Measurements from ENCODE around the gene TMEM25. TPM values are rescaled to one million over a fixed set of nuclear protein-coding genes. Genes with fewer than 3 reads are reported as not detected.

Gene TMEM25
- total RNA-seq, 2 donors from 2014 or later, result 6.2 to 9.3 TPM

GRCh38 chr11:118529584-118530175 is 1.3 kb upstream of the TMEM25 start:
- DNase-seq (no peak), ATAC-seq (peak; percentile 28)
- intact Hi-C loops (cut with DNase I, micrococcal nuclease), result no loop called here

- intact Hi-C loops (cut with DNase I, micrococcal nuclease), result no loop called here
- ATAC-seq (peak; percentile 54), DNase-seq (peak in 1 of 2 donors; percentile 31)
Observed at GRCh38 chr11:118530180-118530682, 761 bp upstream of the TMEM25 start.

- ATAC-seq, result peak; percentile 5
- intact Hi-C loops (cut with DNase I, micrococcal nuclease), result no loop called here
- no peak for DNase-seq
Observed at GRCh38 chr11:118531597-118532084, 649 bp downstream of the TMEM25 start.

GRCh38 chr11:118532091-118532490 is 1.1 kb downstream of the TMEM25 start:
- ATAC-seq (no peak), DNase-seq (peak in 1 of 2 donors; percentile 25)
- intact Hi-C loops (cut with DNase I, micrococcal nuclease), result no loop called here

GRCh38 chr11:118532852-118533768 is 2.1 kb downstream of the TMEM25 start:
- ATAC-seq, result no peak
- DNase-seq, result no peak
- intact Hi-C loops (cut with DNase I, micrococcal nuclease), result no loop called here

GRCh38 chr11:118533769-118534729 is 3.1 kb downstream of the TMEM25 start:
- intact Hi-C loops (cut with DNase I, micrococcal nuclease), result no loop called here
- ATAC-seq (peak; percentile 52), DNase-seq (peak; percentile 30 to 32)

- intact Hi-C loops (cut with DNase I, micrococcal nuclease), result no loop called here
- ATAC-seq, result no peak
Observed at GRCh38 chr11:118535261-118535660, 4.3 kb downstream of the TMEM25 start.

GRCh38 chr11:118536726-118537125 is 5.7 kb downstream of the TMEM25 start:
- intact Hi-C loops (cut with DNase I, micrococcal nuclease), result no loop called here
- ATAC-seq (no peak), DNase-seq (no peak)

More at GRCh38 chr11:118535261-118535660, 4.3 kb downstream of the TMEM25 start:
- no peak for DNase-seq

- ATAC-seq, result no peak
- intact Hi-C loops (cut with DNase I, micrococcal nuclease), result no loop called here
- no peak for DNase-seq
Observed at GRCh38 chr11:118537409-118537980, 6.5 kb downstream of the TMEM25 start.

GRCh38 chr11:118544010-118544646 is 13.1 kb downstream of the TMEM25 start:
- intact Hi-C loops (cut with DNase I, micrococcal nuclease), result no loop called here
- no peak for ATAC-seq
- no peak for DNase-seq

GRCh38 chr11:118544647-118545010 is 13.6 kb downstream of the TMEM25 start:
- intact Hi-C loops (cut with DNase I, micrococcal nuclease), result no loop called here
- no peak for ATAC-seq
- DNase-seq, result no peak

- DNase-seq, result no peak
- ATAC-seq, result no peak
- intact Hi-C loops (cut with DNase I, micrococcal nuclease), result no loop called here
Observed at GRCh38 chr11:118545533-118545932, 14.5 kb downstream of the TMEM25 start.

GRCh38 chr11:118547132-118547531 is 16.1 kb downstream of the TMEM25 start:
- intact Hi-C loops (cut with DNase I, micrococcal nuclease), result no loop called here
- DNase-seq, result no peak
- no peak for ATAC-seq

- intact Hi-C loops (cut with DNase I, micrococcal nuclease), result no loop called here
- DNase-seq (no peak), ATAC-seq (no peak)
Observed at GRCh38 chr11:118552341-118552740, 21.3 kb downstream of the TMEM25 start.

- no peak for DNase-seq
- intact Hi-C loops (cut with DNase I, micrococcal nuclease), result no loop called here
- no peak for ATAC-seq
Observed at GRCh38 chr11:118560806-118561205, 29.8 kb downstream of the TMEM25 start.

- no peak for ATAC-seq
- intact Hi-C loops (cut with DNase I, micrococcal nuclease), result no loop called here
Observed at GRCh38 chr11:118565051-118565450, 34.1 kb downstream of the TMEM25 start.

GRCh38 chr11:118569670-118570069 is 38.7 kb downstream of the TMEM25 start:
- intact Hi-C loops (cut with DNase I, micrococcal nuclease), result no loop called here
- ATAC-seq (no peak), DNase-seq (no peak)

More at GRCh38 chr11:118565051-118565450, 34.1 kb downstream of the TMEM25 start:
- DNase-seq, result peak; percentile 23 to 30

GRCh38 chr11:118570787-118571186 is 39.8 kb downstream of the TMEM25 start:
- intact Hi-C loops (cut with DNase I, micrococcal nuclease), result no loop called here
- DNase-seq (no peak), ATAC-seq (no peak)

All from left colon (tissue), 2 donors.